A172 (cell line): ENCODE results near the gene LMOD2. TPM values are rescaled to one million over a fixed set of nuclear protein-coding genes. Genes with fewer than 3 reads are reported as not detected.

Experiments
- DNase-seq: peaks from one replicate; pipeline ENCODE4 v3.0.0-alpha.2; 2015; ENCODE audit warnings: low spot score
- total RNA-seq: library from RNA; depleted of rRNA; stranded (reverse); fragments of >200 nt; shearing (Covaris generic); gene quantifications from 2 replicates; pipeline ENCODE4 v1.2.3, GENCODE V29; 2014

Gene LMOD2
- total RNA-seq, 1 experiment from 2014 or later = not detected

GRCh38 chr7:123673137-123673732 is 17.6 kb downstream of the LMOD2 start:
- no peak for DNase-seq

DNA sequence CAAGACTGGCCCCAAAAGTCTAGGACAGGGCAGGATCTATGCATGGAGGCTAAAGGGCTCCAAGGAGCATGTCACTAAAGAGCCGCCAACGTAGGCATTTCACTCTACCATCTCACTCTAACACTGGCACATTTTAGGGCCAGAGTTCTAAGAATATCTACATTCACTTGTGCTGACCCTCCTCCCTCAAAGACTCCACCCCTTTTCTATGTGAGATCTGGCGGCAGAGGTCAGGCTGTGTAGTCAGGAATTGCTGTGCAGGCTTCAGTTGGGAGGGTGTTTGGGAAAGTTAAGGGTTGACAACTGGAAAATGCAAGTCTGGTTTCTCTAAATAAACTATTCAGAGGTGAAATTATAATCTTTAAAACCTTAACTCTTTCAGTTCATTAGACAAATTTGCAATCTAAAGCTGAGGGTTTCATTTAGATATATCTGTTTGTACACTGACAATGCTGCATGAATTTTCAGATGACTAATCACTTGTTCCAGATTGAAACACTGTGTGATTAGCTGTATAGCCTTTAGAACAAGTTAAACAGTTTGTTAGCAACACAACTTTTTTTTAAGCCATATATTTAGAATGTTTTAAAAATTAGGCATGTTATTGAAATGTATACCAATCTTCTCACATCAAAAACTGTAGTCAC is 18.2 kb downstream of the LMOD2 start:
- no peak for DNase-seq

GRCh38 chr7:123674399-123675180 is 18.9 kb downstream of the LMOD2 start:
- DNase-seq = no peak

DNA sequence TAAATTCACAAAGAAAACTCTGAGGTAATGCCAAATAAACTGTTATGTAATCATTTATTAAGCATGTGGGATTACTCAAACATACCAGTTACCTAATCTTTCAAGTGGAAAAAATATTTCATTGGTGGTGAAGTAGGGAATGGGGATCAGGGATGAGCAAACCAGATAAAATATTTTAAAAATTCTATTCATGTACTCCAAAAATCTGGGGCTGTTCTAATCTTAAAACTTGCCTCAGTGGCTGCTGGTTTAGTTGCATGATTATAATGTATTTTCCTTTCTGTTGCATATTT is 19.5 kb downstream of the LMOD2 start:
- DNase-seq = no peak

DNA sequence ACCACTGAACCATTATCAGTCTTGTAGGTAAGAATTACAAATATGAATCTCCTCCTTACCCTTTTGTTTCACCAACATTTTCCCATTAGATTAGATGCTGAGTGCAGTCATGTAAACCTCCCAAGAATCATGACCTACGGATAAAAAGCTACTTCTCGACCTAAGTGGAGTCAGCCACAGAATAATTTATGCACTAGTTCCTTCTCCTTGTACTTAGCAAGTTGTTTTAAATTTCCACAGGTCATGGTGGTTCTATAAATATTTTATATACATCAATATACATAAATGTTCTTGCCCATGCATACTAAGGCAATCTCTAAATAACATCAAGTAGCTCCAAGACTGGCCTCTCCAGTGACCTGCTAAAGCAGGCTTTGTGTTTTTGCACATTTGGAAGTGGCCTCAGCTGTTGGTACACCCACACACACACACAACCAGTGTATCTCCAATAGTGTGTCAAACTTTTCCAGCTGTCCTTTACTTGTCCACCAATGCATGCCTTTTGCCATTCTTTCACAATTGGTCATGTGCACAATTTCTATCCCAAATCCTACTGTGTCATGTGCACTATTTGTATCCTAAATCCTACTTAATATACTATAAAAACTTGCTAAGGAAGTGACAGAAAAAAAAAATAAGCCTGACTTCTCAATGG is 21.5 kb downstream of the LMOD2 start:
- DNase-seq = no peak

DNA sequence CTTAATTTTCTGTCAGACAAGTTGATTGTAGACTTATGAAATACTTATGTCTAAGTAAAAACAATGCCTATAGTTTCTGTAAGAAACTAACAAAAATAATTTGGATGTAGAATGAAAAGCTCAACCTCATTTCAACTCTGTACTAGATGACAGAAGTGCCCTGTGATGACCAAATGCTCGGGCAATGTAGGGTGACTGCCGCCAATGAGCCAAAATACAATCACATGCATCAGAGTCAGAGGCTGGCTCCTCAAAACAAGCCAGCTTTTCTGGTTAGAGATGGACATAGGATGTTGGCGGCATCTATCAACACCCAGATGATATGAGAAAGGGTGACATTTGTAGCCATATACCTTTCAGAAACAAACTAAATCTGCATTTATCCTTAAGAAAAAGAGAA is 23.9 kb downstream of the LMOD2 start:
- DNase-seq = no peak

GRCh38 chr7:123680580-123680979 is 24.9 kb downstream of the LMOD2 start:
- no peak for DNase-seq

- no peak for DNase-seq
Observed at GRCh38 chr7:123681561-123681960, 25.9 kb downstream of the LMOD2 start.

DNA sequence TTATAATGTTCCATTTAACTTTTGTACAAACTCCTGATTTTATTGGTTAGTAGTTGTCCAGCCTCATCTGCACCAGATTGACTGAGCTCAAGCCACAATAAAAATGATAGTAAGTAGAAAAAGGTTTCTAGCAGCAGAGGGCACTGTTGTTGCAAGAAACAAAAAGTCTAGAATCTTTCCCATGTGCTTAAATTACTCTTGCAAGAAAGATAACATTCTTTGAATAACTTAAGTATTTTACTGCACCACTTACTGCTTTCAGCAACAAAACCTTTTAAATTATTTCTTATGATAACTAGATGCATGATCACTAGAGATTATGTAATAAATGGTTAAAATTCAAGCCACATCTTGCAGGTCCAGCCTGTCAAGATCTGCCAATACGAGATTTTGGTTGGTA is 27.0 kb downstream of the LMOD2 start:
- peak; percentile 67 for DNase-seq

DNA sequence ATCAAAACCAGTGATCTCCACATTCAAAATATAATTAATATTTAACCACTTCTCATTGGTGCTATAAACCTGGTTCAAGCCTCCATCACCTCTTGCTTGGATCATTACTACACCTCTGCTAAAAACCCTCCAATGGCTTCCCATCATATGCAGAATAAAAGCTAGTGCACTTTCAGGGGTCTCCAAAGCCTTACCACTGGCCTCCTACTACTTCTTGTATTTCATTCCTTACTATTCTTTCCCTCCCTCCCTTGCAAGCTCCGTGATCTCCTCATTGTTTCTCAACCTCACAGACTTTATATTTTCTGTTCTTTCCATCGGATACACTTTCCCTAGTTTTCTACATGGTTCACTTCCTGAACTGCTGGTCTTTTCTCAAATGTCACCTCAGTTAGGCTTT is 31.5 kb downstream of the LMOD2 start:
- no peak for DNase-seq

- no peak for DNase-seq
Observed at GRCh38 chr7:123687727-123688126, 32.1 kb downstream of the LMOD2 start.

- no peak for DNase-seq
Observed at GRCh38 chr7:123689250-123689649, 33.6 kb downstream of the LMOD2 start.

DNA sequence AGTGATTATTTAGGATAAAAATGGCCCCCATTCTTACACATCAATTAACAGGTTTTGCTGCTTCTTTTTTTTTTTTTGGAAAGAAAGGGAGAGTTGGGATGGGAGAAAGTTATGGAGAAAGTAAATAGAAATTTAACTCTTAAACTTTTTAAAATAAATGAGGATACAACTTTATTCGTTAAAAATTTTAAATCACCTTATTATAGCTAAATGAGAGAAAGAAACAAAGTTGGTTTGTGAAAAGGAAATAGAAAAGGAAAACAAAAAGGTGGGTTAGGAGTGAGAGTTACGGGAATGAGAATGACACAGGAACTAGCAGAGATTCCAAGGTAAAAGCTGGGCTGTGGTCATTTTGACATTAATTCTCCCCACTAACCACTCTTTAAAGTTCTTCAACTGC is 34.9 kb downstream of the LMOD2 start:
- DNase-seq = no peak

DNA sequence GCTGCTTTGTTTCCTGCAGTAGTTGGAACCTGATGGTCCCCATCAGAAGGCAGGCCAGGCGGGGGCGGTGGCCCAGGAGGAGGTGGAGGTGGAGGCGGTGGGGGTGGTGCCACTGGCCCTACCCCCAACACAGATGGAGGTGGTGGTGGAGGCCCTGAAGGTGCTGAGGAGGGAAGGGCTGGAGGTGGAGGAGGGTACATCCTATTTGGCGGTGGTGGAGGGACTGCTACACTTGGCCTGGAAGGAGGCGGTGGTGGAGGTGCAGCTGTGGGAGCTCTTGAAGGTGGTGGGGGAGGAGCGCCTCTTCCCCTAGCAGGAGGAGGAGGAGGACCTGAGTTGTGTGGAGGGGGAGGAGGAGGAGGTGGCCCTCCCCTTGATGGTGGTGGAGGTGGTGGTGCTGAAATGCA is 36.8 kb downstream of the LMOD2 start:
- no peak for DNase-seq

- no peak for DNase-seq
Observed at GRCh38 chr7:123695944-123696677, 40.4 kb downstream of the LMOD2 start.

GRCh38 chr7:123705211-123705901 is 49.7 kb downstream of the LMOD2 start:
- no peak for DNase-seq

DNA sequence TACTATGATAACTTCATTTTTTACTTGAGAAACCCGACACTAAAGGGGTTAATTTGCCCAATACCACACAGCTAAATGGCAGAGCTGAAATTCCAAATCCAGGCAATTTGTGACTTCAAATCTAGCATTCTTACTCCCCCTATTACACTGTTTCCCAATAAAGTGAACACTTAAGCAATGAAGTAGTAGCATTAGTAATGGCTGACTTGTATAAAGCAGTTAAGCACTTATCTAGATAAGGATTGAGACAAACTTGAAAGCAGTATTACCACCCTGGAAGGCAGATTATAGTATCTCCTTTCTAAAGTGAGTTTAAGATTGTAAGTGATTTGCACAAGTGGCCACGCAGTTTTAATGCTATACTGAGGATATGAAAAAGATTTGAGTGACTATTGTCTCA is 53.9 kb downstream of the LMOD2 start:
- no peak for DNase-seq

DNA sequence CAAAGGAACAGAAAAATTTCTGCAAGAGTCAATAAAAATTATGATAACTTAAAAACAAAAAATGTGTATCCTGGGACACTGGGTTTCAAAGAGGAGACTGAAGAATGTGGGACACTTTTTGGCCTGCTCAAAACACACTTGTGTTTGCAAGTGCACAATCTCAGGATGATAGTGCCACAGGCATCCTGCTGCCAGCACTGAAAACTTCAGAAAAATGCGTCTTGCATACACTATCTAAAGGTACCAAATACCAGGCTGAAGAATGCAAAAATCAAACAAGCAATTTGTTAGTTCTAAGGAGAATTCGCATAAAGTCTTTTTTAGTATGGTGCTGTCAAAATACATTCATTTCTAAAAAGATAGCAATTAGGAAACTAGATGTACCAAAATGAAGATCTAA is 55.0 kb downstream of the LMOD2 start:
- DNase-seq = no peak

DNA sequence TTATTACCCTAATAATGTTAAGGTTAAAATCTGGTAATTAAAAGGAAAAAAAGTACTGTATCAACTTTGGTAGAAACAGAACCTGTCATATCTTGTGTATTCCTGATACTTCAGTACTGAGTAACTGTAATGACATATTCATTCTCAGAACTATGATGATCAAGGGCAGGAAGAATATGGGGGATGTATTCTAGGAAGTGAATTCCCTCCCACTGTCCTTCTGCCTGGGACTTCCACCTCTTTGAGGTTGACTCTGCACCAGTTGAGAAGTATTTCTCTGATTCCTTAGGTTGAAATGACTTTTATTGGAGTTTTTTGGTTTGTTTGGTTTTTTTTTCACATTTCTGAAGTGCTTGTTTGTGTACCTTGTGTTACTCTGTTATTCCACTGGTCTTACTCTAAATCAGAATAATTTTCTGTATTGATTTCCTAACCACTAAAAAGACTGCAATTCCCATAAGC is 56.2 kb downstream of the LMOD2 start:
- no peak for DNase-seq

GRCh38 chr7:123712619-123713018 is 57.0 kb downstream of the LMOD2 start:
- no peak for DNase-seq
